SK-N-SH treated with all-trans-retinoic acid at 6 μM for 48 hours (cell line): ENCODE measurements around the gene CSNK1D.

ENCODE experiments used
- ARNTL ChIP-seq: fragments of 450-650 bp; formaldehyde crosslinking; IDR thresholded peaks from 2 replicates; pipeline ENCODE4 v1.5.0; 2020; ENCODE audit warnings: low read depth, mild to moderate bottlenecking, moderate library complexity, borderline replicate concordance
- BACH2 ChIP-seq: fragments of 250-450 bp; sonication (Bioruptor Pico); IDR thresholded peaks from 2 replicates; pipeline ENCODE4 v1.9.0; 2021; ENCODE audit warnings: mild to moderate bottlenecking, borderline replicate concordance
- CSRNP3 ChIP-seq: fragments of 250-450 bp; sonication (Bioruptor Pico); IDR thresholded peaks from 2 replicates; pipeline ENCODE4 v1.5.1; 2021; ENCODE audit warnings: mild to moderate bottlenecking, moderate library complexity
- GLIS3 ChIP-seq: fragments of 250-450 bp; sonication (Bioruptor Pico); IDR thresholded peaks from 2 replicates; pipeline ENCODE4 v1.5.0; 2020; ENCODE audit warnings: mild to moderate bottlenecking, moderate library complexity
- PATZ1 ChIP-seq: fragments of 250-450 bp; sonication (Bioruptor Pico); IDR thresholded peaks from 2 replicates; pipeline ENCODE4 v1.8.0; 2020; ENCODE audit warnings: mild to moderate bottlenecking, moderate library complexity, borderline replicate concordance
- RARB ChIP-seq: fragments of 250-450 bp; sonication (Bioruptor Pico); IDR thresholded peaks from 2 replicates; pipeline ENCODE4 v1.8.0; 2021; ENCODE audit warnings: mild to moderate bottlenecking, moderate library complexity
- SNAI2 ChIP-seq: fragments of 250-450 bp; sonication (Bioruptor Pico); IDR thresholded peaks from 2 replicates; pipeline ENCODE4 v1.5.0; 2020; ENCODE audit warnings: mild to moderate bottlenecking, moderate library complexity
- ZC3H10 ChIP-seq: fragments of 250-450 bp; sonication (Bioruptor Pico); IDR thresholded peaks from 2 replicates; pipeline ENCODE4 v1.5.1; 2021; ENCODE audit warnings: mild to moderate bottlenecking, moderate library complexity
- ZFP3 ChIP-seq: fragments of 250-450 bp; sonication (Bioruptor Pico); IDR thresholded peaks from 2 replicates; pipeline ENCODE4 v1.5.0; 2020; ENCODE audit warnings: mild to moderate bottlenecking, moderate library complexity
- TF ChIP-seq, protein P1 (sequence below): fragments of 250-450 bp; sonication (Bioruptor Pico); IDR thresholded peaks from 2 replicates; pipeline ENCODE4 v1.8.0; 2021; ENCODE audit warnings: low read depth, mild to moderate bottlenecking, moderate library complexity, borderline replicate concordance
- TF ChIP-seq, protein P2 (sequence below): fragments of 250-450 bp; sonication (Bioruptor Pico); IDR thresholded peaks from 2 replicates; pipeline ENCODE4 v1.5.0; 2020; ENCODE audit warnings: mild to moderate bottlenecking, moderate library complexity

GRCh38 chr17:82318169-82318498 lies 44.6 kb upstream of the CSNK1D start:
- TF ChIP-seq ARNTL (no peak), GLIS3 (CRISPR knock-in tag) (no peak), ZC3H10 (CRISPR knock-in tag) (no peak), BACH2 (CRISPR knock-in tag) (no peak), PATZ1 (no peak), ZFP3 (CRISPR knock-in tag) (no peak), RARB (CRISPR knock-in tag) (no peak), CSRNP3 (CRISPR knock-in tag) (no peak), SNAI2 (CRISPR knock-in tag) (no peak)
- TF ChIP-seq, protein P1, sequence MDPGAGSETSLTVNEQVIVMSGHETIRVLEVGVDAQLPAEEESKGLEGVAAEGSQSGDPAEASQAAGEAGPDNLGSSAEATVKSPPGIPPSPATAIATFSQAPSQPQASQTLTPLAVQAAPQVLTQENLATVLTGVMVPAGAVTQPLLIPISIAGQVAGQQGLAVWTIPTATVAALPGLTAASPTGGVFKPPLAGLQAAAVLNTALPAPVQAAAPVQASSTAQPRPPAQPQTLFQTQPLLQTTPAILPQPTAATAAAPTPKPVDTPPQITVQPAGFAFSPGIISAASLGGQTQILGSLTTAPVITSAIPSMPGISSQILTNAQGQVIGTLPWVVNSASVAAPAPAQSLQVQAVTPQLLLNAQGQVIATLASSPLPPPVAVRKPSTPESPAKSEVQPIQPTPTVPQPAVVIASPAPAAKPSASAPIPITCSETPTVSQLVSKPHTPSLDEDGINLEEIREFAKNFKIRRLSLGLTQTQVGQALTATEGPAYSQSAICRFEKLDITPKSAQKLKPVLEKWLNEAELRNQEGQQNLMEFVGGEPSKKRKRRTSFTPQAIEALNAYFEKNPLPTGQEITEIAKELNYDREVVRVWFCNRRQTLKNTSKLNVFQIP, result no peak
- TF ChIP-seq, protein P2, sequence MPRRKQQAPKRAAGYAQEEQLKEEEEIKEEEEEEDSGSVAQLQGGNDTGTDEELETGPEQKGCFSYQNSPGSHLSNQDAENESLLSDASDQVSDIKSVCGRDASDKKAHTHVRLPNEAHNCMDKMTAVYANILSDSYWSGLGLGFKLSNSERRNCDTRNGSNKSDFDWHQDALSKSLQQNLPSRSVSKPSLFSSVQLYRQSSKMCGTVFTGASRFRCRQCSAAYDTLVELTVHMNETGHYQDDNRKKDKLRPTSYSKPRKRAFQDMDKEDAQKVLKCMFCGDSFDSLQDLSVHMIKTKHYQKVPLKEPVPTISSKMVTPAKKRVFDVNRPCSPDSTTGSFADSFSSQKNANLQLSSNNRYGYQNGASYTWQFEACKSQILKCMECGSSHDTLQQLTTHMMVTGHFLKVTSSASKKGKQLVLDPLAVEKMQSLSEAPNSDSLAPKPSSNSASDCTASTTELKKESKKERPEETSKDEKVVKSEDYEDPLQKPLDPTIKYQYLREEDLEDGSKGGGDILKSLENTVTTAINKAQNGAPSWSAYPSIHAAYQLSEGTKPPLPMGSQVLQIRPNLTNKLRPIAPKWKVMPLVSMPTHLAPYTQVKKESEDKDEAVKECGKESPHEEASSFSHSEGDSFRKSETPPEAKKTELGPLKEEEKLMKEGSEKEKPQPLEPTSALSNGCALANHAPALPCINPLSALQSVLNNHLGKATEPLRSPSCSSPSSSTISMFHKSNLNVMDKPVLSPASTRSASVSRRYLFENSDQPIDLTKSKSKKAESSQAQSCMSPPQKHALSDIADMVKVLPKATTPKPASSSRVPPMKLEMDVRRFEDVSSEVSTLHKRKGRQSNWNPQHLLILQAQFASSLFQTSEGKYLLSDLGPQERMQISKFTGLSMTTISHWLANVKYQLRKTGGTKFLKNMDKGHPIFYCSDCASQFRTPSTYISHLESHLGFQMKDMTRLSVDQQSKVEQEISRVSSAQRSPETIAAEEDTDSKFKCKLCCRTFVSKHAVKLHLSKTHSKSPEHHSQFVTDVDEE (CRISPR knock-in tag), result no peak
